A549 treated with GW870086 at 1 μM for 4 hours (cell line): ENCODE results near the gene NECAB3. TPM values are rescaled to one million over a fixed set of nuclear protein-coding genes. Genes with fewer than 3 reads are reported as not detected.

Experiments
- total RNA-seq: library from RNA; stranded (reverse); fragments of 200-300 nt; extraction: Qiagen RNA extraction; gene quantifications from 5 replicates; pipeline ENCODE4 v1.2.3, GENCODE V29; 2022; ENCODE audit warnings: low read depth

Gene NECAB3
- total RNA-seq, result 8.0 to 12.7 TPM (median 12.3 TPM) in 5 replicates

GRCh38 chr20:33674294-33675135 is at the start of gene NECAB3:
NECAB3 (minus strand) TSS chr20:33674428; CDS start chr20:33674352, 76 bp downstream.

GRCh38 chr20:33719989-33720709 is 45.9 kb upstream of the NECAB3 start, which contains the start of gene PXMP4:
PXMP4 (minus strand) TSS chr20:33720310; CDS start chr20:33720207, 103 bp downstream.

GRCh38 chr20:33686100-33686983 is 12.1 kb upstream of the NECAB3 start, which contains the start of gene E2F1:
E2F1 (minus strand) TSS chr20:33686385; CDS start chr20:33686264, 121 bp downstream.

GRCh38 chr20:33666293-33667244 is 7.7 kb downstream of the NECAB3 start, which contains the start of gene ACTL10:
ACTL10 (plus strand) TSS chr20:33666943; CDS start chr20:33667498, 555 bp downstream.

GRCh38 chr20:33662172-33662571 is 12.1 kb downstream of the NECAB3 start, which contains the start of gene C20orf144:
C20orf144 (plus strand) TSS chr20:33662327; CDS start chr20:33662346, 19 bp downstream.

Other genes with a start within 250 kb of the NECAB3 start
- gene SNTA1, start 230.7 kb downstream of the NECAB3 start, total RNA-seq, result 8.3 to 12.7 TPM (median 10.1 TPM) in 5 replicates
- gene CBFA2T2, start 184.3 kb downstream of the NECAB3 start, total RNA-seq, result 3.9 to 6.7 TPM (median 5.9 TPM) in 5 replicates
- 0.07 to 0.19 TPM (median 0.11 TPM) in 4 of 5 replicates, not detected in the other for gene C20orf144, start 12.1 kb downstream of the NECAB3 start, total RNA-seq
- gene ACTL10, start 7.5 kb downstream of the NECAB3 start, total RNA-seq, result 0.06 to 0.07 TPM (median 0.06 TPM) in 3 of 5 replicates, not detected in the others
- gene E2F1, start 12.0 kb upstream of the NECAB3 start, total RNA-seq, result 21.9 to 27.7 TPM (median 25.6 TPM) in 5 replicates
- gene PXMP4, start 45.9 kb upstream of the NECAB3 start, total RNA-seq, result 4.9 to 6.8 TPM (median 5.4 TPM) in 5 replicates
- gene ZNF341, start 57.6 kb upstream of the NECAB3 start, total RNA-seq, result 2.8 to 4.1 TPM (median 3.3 TPM) in 5 replicates
- 145 to 159 TPM (median 155 TPM) in 5 replicates for gene CHMP4B, start 136.9 kb upstream of the NECAB3 start, total RNA-seq